ENCODE measurements around the gene CTNND1. TPM values are rescaled to one million over a fixed set of nuclear protein-coding genes. Genes with fewer than 3 reads are reported as not detected.

The CTNND1 gene
- total RNA-seq, 1 experiment from 2014 or later, result 174 TPM

DNA sequence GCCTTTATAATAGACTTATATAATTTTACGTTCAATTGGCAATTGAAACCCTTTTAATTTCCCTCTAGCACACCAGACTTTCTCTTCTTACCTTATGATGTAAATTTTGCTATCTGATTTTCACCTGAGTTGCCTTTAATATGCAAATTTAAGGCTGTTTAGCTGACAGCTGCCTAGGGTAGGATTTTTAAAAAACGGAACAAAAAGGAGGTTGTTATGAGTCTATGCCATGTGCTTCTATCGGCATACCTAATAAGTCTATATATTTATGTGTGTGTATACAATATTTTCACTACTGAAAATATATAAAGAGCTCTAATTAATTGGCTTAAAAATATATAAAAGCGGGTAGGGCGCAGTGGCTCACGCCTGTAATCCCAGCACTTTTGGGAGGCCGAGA lies 32.1 kb upstream of the CTNND1 start:
- H3K9me3 ChIP-seq (ENCODE audit: low read depth, low read length, poor library complexity, severe bottlenecking), result no peaks in the 10 kb centered on the region
- DNase-seq (ENCODE audit: low spot score), result no peak
- peaks cover 4% of the 10 kb centered on the region for H3K36me3 ChIP-seq (ENCODE audit: insufficient read depth, low read length, poor library complexity, severe bottlenecking)
- no peak overlapping the region for H3K27ac ChIP-seq (ENCODE audit: low read depth, low read length, poor library complexity, severe bottlenecking)
- BruUV-seq (replicated peaks), result no TSS peak
- intact Hi-C loops (cut with micrococcal nuclease; ENCODE audit: unreplicated experiment), result no loop called here
- CTCF ChIA-PET, result no interaction called here
- POLR2A ChIA-PET (ENCODE audit: low non-redundant PET), result no interaction called here
- no peaks in the 10 kb centered on the region for H3K27me3 ChIP-seq (replicated peaks; ENCODE audit: insufficient read depth, low read depth, low read length, poor library complexity)
- H3K4me1 ChIP-seq (ENCODE audit: insufficient read depth, low read length, poor library complexity, severe bottlenecking), result no peaks in the 10 kb centered on the region
- TF ChIP-seq, protein P1, sequence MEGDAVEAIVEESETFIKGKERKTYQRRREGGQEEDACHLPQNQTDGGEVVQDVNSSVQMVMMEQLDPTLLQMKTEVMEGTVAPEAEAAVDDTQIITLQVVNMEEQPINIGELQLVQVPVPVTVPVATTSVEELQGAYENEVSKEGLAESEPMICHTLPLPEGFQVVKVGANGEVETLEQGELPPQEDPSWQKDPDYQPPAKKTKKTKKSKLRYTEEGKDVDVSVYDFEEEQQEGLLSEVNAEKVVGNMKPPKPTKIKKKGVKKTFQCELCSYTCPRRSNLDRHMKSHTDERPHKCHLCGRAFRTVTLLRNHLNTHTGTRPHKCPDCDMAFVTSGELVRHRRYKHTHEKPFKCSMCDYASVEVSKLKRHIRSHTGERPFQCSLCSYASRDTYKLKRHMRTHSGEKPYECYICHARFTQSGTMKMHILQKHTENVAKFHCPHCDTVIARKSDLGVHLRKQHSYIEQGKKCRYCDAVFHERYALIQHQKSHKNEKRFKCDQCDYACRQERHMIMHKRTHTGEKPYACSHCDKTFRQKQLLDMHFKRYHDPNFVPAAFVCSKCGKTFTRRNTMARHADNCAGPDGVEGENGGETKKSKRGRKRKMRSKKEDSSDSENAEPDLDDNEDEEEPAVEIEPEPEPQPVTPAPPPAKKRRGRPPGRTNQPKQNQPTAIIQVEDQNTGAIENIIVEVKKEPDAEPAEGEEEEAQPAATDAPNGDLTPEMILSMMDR (conservative IDR thresholded peaks at IDR 0.05; ENCODE audit: low read depth, low read length), result no peak
- TF ChIP-seq EZH2 (IDR thresholded peaks at IDR 0.05; ENCODE audit: borderline replicate concordance, low read depth, low read length, poor library complexity, severe bottlenecking), result no peak
- H3K4me3 ChIP-seq (ENCODE audit: low read depth, low read length, poor library complexity, severe bottlenecking), result no peak overlapping the region

DNA sequence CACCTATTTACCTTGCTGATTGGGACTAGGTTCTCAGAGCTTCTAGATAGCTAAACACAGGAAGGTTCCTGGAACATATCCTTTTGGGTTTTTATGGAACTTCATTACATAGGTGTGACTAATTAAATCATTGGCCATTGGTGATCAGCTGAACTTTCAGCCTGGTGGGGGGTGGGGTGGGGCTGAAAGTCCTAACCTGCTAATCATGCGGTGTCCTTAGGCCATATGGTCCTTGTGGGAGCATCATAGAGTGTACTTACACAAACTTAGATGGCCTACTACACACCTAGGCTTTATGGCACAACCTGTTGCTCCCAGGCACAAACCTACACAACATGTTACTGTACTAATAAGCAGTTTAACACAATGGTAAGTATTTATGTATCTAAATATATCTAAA lies 28.9 kb upstream of the CTNND1 start:
- no TSS peak for BruUV-seq (replicated peaks)
- no peak for TF ChIP-seq EZH2 (IDR thresholded peaks at IDR 0.05; ENCODE audit: borderline replicate concordance, low read depth, low read length, poor library complexity, severe bottlenecking)
- TF ChIP-seq, protein P1 (conservative IDR thresholded peaks at IDR 0.05; ENCODE audit: low read depth, low read length), result no peak
- POLR2A ChIA-PET (ENCODE audit: low non-redundant PET), result no interaction called here
- intact Hi-C loops (cut with micrococcal nuclease; ENCODE audit: unreplicated experiment), result no loop called here
- CTCF ChIA-PET, result no interaction called here
- Histone ChIP-seq H3K27me3 (replicated peaks; ENCODE audit: insufficient read depth, low read depth, low read length, poor library complexity) (no peaks in the 10 kb centered on the region), H3K4me3 (ENCODE audit: low read depth, low read length, poor library complexity, severe bottlenecking) (no peak overlapping the region), H3K9me3 (ENCODE audit: low read depth, low read length, poor library complexity, severe bottlenecking) (no peaks in the 10 kb centered on the region), H3K36me3 (ENCODE audit: insufficient read depth, low read length, poor library complexity, severe bottlenecking) (peaks cover 8% of the 10 kb centered on the region), H3K27ac (ENCODE audit: low read depth, low read length, poor library complexity, severe bottlenecking) (no peak overlapping the region), H3K4me1 (ENCODE audit: insufficient read depth, low read length, poor library complexity, severe bottlenecking) (peaks cover 5% of the 10 kb centered on the region)
- no peak for DNase-seq (ENCODE audit: low spot score)

DNA sequence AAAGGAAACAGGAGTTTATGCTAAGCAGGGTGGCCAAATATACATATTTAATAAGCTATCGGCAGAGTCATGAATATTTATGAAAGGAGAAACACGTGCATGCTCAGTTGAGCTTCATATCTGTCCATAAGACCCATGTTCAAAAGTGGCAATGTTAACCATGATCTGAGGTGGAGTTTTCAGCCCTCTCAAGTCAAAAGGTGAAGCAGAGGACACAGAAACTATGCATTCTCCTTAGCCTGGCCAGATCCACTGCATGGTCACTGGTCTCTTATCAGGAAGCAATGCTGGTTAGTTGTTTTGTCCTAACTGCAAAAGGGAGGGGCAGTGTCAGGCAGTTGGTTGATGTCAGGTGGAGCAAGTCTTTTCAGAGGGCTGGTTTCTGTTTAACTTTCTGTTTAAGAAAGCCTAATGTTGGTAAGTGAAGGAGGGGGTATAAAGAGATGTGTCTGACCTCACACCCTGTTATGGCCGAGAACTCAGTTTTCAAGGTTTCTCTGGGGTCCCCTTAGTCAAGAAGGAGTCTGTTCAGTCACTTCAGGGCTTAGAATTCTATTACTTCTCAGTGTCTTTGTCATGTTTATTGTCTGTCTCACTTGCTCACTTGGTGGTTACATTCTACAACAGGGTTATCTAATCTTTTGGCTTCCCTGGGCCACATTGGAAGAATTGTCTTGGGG lies 25.8 kb upstream of the CTNND1 start:
- ChIA-PET POLR2A (ENCODE audit: low non-redundant PET) (interaction anchor here (0.6 to 0.7 kb wide), 2 partner anchors 10 to 24 kb away, joined by 3 to 5 read pairs; partner anchors contain the start of gene MED19), CTCF (interaction anchor here (0.6 kb wide), 1 partner anchor 65 kb away, joined by 3 read pairs; no protein-coding TSS in a partner anchor)
- no TSS peak for BruUV-seq (replicated peaks)
- Histone ChIP-seq H3K27ac (ENCODE audit: low read depth, low read length, poor library complexity, severe bottlenecking) (no peak overlapping the region), H3K9me3 (ENCODE audit: low read depth, low read length, poor library complexity, severe bottlenecking) (no peaks in the 10 kb centered on the region), H3K27me3 (replicated peaks; ENCODE audit: insufficient read depth, low read depth, low read length, poor library complexity) (no peaks in the 10 kb centered on the region), H3K36me3 (ENCODE audit: insufficient read depth, low read length, poor library complexity, severe bottlenecking) (peaks cover 31% of the 10 kb centered on the region), H3K4me1 (ENCODE audit: insufficient read depth, low read length, poor library complexity, severe bottlenecking) (peaks cover 8% of the 10 kb centered on the region), H3K4me3 (ENCODE audit: low read depth, low read length, poor library complexity, severe bottlenecking) (no peak overlapping the region)
- peak; percentile 45 for DNase-seq (ENCODE audit: low spot score)
- intact Hi-C loops (cut with micrococcal nuclease; ENCODE audit: unreplicated experiment), result no loop called here
- no peak for TF ChIP-seq EZH2 (IDR thresholded peaks at IDR 0.05; ENCODE audit: borderline replicate concordance, low read depth, low read length, poor library complexity, severe bottlenecking)
- TF ChIP-seq, protein P1 (conservative IDR thresholded peaks at IDR 0.05; ENCODE audit: low read depth, low read length), result no peak
